GM12875 (cell line): ENCODE results near the gene ROR1.

Experiments
- H3K4me3 ChIP-seq: one replicate; pipeline ENCODE4 v1.5.1; 2011; ENCODE audit warnings: low read depth, low read length, control low read depth
- TF ChIP-seq, protein P1 (sequence below): IDR thresholded peaks from 2 replicates; pipeline ENCODE4 v1.5.1; 2011; ENCODE audit warnings: low read depth, mild to moderate bottlenecking, control low read depth, inconsistent platforms, low read length, moderate library complexity, borderline replicate concordance; ENCODE audit not compliant: insufficient read depth

ROR1 gene

GRCh38 chr1:63865561-63865960 lies 91.7 kb downstream of the ROR1 start:
- H3K4me3 ChIP-seq = no peak overlapping the region
- TF ChIP-seq, protein P1, sequence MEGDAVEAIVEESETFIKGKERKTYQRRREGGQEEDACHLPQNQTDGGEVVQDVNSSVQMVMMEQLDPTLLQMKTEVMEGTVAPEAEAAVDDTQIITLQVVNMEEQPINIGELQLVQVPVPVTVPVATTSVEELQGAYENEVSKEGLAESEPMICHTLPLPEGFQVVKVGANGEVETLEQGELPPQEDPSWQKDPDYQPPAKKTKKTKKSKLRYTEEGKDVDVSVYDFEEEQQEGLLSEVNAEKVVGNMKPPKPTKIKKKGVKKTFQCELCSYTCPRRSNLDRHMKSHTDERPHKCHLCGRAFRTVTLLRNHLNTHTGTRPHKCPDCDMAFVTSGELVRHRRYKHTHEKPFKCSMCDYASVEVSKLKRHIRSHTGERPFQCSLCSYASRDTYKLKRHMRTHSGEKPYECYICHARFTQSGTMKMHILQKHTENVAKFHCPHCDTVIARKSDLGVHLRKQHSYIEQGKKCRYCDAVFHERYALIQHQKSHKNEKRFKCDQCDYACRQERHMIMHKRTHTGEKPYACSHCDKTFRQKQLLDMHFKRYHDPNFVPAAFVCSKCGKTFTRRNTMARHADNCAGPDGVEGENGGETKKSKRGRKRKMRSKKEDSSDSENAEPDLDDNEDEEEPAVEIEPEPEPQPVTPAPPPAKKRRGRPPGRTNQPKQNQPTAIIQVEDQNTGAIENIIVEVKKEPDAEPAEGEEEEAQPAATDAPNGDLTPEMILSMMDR = no peak

DNA sequence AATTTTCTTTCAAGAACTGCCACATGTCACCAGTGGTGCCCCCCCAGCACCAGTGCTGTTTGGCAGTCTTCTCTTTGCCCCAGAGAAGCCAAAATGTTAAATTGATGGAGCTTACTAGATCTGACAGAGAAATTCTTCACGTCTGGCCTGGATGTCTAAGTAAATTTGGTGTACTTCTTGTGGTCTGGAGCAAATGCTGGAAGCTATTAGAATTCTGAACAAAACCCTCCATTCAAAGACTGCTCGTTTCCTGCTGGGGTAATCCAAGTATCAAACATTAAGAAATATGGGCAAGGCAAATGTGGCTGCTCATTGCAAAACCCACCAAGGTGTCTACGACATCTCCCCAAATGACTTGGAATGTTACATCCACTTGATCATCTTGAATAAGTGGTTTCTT lies 92.3 kb downstream of the ROR1 start:
- no peak overlapping the region for H3K4me3 ChIP-seq
- TF ChIP-seq, protein P1 = no peak

GRCh38 chr1:63867429-63868176 lies 93.8 kb downstream of the ROR1 start:
- TF ChIP-seq, protein P1 = no peak
- no peak overlapping the region for H3K4me3 ChIP-seq

DNA sequence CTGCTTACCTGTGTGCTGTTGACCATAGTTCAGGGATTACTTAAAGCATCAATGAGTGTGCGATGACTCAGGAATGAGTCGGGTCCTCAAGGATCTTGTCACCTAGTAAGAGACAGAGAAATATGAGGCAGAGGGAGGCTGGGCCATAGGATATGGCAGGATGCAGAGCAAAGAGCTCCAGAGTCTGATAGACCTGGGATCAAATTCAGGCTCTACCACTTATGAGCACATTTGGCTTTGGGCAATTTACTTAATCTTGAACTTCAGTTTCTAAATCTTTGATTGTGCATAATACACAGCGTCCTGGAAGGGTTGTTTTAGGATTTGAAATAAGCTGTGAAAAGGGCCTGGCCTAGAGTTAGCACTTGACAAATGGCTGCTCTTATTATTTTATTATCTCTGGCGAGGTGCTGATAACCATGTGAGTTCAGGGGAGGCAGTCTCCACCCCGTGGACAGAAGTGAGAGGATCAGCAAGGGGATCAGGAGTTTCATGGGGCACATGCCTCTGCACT lies 94.5 kb downstream of the ROR1 start:
- TF ChIP-seq, protein P1 = no peak
- no peak overlapping the region for H3K4me3 ChIP-seq

- no peak overlapping the region for H3K4me3 ChIP-seq
- TF ChIP-seq, protein P1 = no peak
These were observed 96.3 kb downstream of the ROR1 start for GRCh38 chr1:63870152-63870551.

DNA sequence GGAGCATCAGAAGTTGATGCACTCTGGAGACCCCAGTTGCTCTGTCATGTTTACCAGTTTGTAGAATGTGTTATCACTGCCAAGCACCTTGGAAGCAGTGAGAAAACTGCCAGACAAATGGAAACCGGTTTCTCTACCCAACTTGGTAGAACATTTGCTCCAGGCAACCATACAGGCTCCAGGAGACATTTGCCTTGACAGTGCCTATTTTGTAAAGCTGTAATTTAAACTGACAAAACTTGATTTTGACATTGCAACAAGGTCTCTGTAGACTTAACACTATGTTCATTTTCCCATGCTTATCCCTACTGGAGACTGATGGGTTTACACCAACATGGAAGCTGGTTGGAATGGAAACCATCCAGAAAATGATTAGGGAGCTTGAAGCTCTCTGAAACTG lies 97.6 kb downstream of the ROR1 start:
- TF ChIP-seq, protein P1 = no peak
- no peak overlapping the region for H3K4me3 ChIP-seq

GRCh38 chr1:63873751-63874150 lies 99.9 kb downstream of the ROR1 start:
- TF ChIP-seq, protein P1 = no peak
- no peak overlapping the region for H3K4me3 ChIP-seq
